Effector memory CD4-positive, alpha-beta T cell (primary cell): ENCODE results near the gene RAX.

Source experiments
- DNase-seq, 3 donors: peaks; one replicate each; pipeline ENCODE4 v3.0.0-alpha.2; 2020
- H3K27ac ChIP-seq: 2 replicates; pipeline ENCODE4 v1.7.0; 2013; ENCODE audit warnings: mild to moderate bottlenecking, low read length, moderate library complexity; ENCODE audit not compliant: insufficient read depth, poor library complexity, severe bottlenecking
- H3K27me3 ChIP-seq: replicated peaks from 2 replicates; pipeline ENCODE4 v1.7.0; 2013; ENCODE audit warnings: mild to moderate bottlenecking, low read length; ENCODE audit not compliant: insufficient read depth, control insufficient read depth, poor library complexity, severe bottlenecking
- H3K36me3 ChIP-seq: 2 replicates; pipeline ENCODE4 v1.7.0; 2013; ENCODE audit warnings: mild to moderate bottlenecking, low read length, moderate library complexity; ENCODE audit not compliant: control insufficient read depth, insufficient read depth
- H3K4me1 ChIP-seq: 2 replicates; pipeline ENCODE4 v1.7.0; 2013; ENCODE audit warnings: low read length, mild to moderate bottlenecking; ENCODE audit not compliant: control insufficient read depth, insufficient read depth, poor library complexity, severe bottlenecking
- H3K4me3 ChIP-seq: 2 replicates; pipeline ENCODE4 v1.7.0; 2013; ENCODE audit warnings: low read length, low read depth, mild to moderate bottlenecking; ENCODE audit not compliant: insufficient read depth, poor library complexity, severe bottlenecking
- H3K9me3 ChIP-seq: 2 replicates; pipeline ENCODE4 v1.7.0; 2013; ENCODE audit warnings: mild to moderate bottlenecking, low read length, moderate library complexity; ENCODE audit not compliant: control insufficient read depth

RAX gene

DNA sequence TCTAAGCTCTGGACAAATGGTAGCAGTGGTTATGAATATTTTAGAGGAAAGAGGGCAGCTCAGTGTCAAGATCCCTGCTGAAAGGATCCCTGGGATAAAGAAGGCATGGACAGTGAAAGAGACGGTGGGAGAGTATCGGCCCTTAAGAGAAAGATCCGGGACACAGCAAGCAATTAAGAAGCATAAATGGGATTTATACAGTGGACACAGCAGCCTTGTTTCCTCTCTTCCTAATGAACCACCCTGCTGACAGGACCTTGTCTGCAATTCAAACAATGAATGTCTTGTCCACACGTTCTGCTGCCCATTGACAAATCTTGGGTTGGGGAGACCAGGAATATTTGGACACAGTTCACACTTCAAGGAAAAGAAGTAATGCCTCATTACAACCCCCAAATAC lies 28.7 kb upstream of the RAX start:
- no peaks in the 10 kb centered on the region for H3K9me3 ChIP-seq
- no peak for DNase-seq
- no peaks in the 10 kb centered on the region for H3K27me3 ChIP-seq
- H3K4me3 ChIP-seq: no peak overlapping the region
- no peaks in the 10 kb centered on the region for H3K36me3 ChIP-seq
- no peaks in the 10 kb centered on the region for H3K4me1 ChIP-seq
- H3K27ac ChIP-seq: no peak overlapping the region

DNA sequence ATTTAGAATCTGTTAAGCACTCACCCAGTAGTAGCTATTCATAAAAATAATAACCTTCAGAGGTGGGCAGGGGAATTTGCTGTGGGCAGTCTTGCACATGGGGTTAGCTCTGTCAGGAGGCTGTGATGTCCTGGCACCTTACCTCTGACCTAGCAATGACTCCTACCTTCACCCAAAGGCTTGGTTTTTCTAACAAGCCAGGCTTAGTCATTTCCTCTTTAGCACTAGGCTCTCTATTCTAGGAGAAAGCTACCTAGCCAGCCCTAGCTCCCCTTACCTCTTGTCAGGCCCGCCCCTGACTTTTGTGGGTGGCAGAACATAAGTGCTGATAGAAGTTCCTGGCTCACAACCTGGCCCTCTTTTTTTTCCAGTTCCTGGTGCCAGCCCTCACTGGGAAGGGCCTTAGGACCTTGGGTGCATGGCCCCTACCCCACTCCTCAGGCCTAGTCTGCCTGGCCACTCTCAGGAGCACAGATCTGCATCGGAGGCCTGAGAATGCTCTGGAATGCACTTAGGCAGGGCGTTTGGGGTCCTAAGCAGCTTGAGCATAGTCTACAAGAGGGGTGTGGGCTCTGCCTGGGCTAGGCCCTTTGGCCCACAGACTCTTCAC lies 27.5 kb upstream of the RAX start:
- H3K36me3 ChIP-seq: no peaks in the 10 kb centered on the region

DNA sequence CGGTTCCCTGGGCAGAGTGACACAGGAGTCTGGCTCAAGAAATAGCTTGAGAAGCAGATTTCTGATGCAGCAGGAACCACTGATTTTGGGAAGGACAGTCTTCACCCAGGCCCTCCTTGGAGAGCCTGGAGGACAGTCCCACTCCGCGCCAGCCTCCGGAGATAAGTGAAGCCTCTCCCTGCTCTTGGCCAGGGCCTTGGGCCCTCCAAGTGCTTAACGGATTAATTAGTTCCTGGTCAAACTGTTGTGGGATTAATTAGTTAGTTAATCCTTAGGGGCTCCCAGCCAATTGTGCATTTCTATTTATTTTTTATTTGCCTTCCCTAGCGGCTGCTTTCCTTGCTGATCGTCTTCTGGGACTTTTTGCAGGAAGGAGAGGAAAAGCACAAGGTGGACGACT lies 25.6 kb upstream of the RAX start:
- Histone ChIP-seq H3K36me3 (no peaks in the 10 kb centered on the region), H3K9me3 (no peaks in the 10 kb centered on the region), H3K27me3 (no peaks in the 10 kb centered on the region), H3K4me3 (no peak overlapping the region), H3K4me1 (no peaks in the 10 kb centered on the region), H3K27ac (no peak overlapping the region)
- no peak for DNase-seq

More for the DNA sequence above, 27.5 kb upstream of the RAX start:
- Histone ChIP-seq H3K4me1 (no peaks in the 10 kb centered on the region), H3K9me3 (no peaks in the 10 kb centered on the region), H3K27me3 (no peaks in the 10 kb centered on the region), H3K4me3 (no peak overlapping the region), H3K27ac (no peak overlapping the region)
- DNase-seq: no peak

DNA sequence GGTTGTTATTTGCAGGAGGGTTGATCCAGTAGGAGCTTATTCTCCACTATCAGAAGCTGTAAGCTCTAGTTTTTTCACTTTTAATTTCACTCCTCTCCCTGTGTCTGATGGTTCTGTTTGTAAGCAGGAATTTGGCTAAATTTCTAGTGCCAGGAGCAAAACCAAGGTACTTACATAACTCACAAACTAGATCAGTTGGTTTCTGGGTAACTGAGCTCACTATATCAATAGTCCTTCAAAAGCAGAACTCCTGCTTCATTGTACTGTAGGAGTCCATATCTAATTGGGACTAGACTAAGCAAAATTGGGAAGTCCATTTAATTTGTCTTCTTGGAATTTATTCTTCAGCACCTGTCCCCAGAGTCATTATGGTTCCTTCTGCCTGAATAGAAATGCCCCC lies 20.1 kb upstream of the RAX start:
- Histone ChIP-seq H3K36me3 (no peaks in the 10 kb centered on the region), H3K27me3 (no peaks in the 10 kb centered on the region), H3K4me3 (no peak overlapping the region), H3K27ac (no peak overlapping the region), H3K4me1 (no peaks in the 10 kb centered on the region), H3K9me3 (no peaks in the 10 kb centered on the region)
- DNase-seq: no peak

DNA sequence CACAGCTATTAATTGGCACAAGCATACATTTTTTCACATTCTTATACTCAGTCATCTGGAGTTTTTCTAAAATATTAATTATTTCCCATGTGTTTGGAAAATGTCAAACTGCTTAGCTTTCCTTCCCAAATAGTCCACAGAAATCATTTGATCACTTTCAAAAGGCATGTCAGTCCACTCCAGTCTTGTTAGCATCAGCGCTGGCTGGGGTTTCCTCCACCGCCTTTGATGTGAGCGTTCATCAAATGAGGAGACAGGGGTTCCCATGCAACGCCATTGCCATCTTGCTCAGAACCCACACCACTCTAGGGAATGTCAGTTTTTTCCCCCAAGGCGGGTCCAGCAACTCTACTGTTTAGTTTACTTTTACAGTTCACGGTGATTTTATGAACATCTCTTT lies 13.1 kb upstream of the RAX start:
- no peak for DNase-seq
- H3K27me3 ChIP-seq: peaks cover 8% of the 10 kb centered on the region

GRCh38 chr18:59282341-59282740 lies 9.1 kb upstream of the RAX start:
- Histone ChIP-seq H3K27me3 (peaks cover 11% of the 10 kb centered on the region), H3K4me3 (no peak overlapping the region), H3K4me1 (no peaks in the 10 kb centered on the region), H3K27ac (no peak overlapping the region), H3K36me3 (no peaks in the 10 kb centered on the region), H3K9me3 (no peaks in the 10 kb centered on the region)
- DNase-seq: no peak

More for the DNA sequence above, 13.1 kb upstream of the RAX start:
- no peaks in the 10 kb centered on the region for H3K36me3 ChIP-seq
- no peaks in the 10 kb centered on the region for H3K9me3 ChIP-seq
- no peaks in the 10 kb centered on the region for H3K4me1 ChIP-seq
- H3K27ac ChIP-seq: no peak overlapping the region
- no peak overlapping the region for H3K4me3 ChIP-seq

DNA sequence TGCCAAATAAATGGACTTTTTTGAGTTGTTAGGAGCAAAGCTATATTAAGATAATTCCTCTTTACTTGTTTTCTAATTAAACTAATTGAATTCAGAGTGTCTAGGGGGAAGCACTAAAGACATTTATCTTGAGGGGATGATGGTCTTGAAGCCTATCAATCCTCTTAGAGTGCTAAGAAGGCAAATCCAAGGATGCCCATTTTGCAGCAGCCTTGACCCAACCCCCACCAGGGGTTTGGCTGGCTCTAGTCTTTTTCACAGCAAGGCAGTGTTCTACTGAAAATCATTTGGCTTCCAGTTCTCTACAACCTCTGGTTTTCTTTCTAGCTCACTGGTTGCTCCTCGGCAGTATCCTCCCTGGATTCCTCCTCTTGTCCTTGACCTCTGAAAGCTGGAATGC lies 6.5 kb upstream of the RAX start:
- no peaks in the 10 kb centered on the region for H3K36me3 ChIP-seq
- H3K4me1 ChIP-seq: no peaks in the 10 kb centered on the region
- DNase-seq: no peak
- H3K27me3 ChIP-seq: peaks cover 8% of the 10 kb centered on the region
- H3K4me3 ChIP-seq: no peak overlapping the region
- no peak overlapping the region for H3K27ac ChIP-seq
- H3K9me3 ChIP-seq: no peaks in the 10 kb centered on the region

DNA sequence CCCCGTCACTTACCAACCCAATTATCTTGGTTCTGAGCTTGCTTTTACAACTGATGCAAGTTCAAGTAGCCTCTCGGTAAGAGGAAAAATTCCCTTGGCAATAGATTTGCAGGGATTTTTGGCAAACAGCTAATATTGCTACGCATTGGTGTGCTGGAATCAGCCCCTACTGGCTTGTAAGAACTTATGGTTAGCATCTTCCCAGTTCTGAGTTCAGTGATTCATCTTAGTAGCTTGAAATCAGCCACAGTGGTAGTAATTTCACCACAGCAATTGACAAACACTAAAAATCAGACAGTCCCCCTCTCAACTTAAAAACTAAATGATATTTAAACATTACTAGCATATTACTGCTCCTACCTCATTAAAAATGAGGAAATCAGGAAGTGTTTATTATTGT lies 5.9 kb upstream of the RAX start:
- Histone ChIP-seq H3K4me3 (no peak overlapping the region), H3K27ac (no peak overlapping the region), H3K9me3 (no peaks in the 10 kb centered on the region), H3K4me1 (no peaks in the 10 kb centered on the region), H3K36me3 (no peaks in the 10 kb centered on the region), H3K27me3 (peaks cover 13% of the 10 kb centered on the region)
- no peak for DNase-seq

DNA sequence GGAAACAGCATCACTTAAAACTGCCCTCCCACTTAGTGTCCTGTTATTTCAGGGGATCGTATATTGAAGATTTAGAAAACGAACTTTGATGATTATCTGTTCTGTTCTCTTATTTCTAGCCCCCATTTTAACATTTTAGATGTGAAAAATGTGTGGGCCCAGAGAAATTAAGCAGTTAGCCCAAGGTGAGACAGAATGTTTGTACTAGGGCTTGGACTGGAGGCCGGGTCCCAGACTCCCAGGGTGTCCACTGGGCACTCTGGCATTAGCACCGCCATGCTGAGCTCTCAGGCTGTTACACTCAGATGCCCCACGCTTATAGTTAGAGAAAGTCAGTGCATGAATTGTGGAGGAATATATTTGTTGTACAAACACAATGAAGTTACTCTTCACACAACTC lies 5.5 kb upstream of the RAX start:
- no peaks in the 10 kb centered on the region for H3K4me1 ChIP-seq
- H3K27ac ChIP-seq: no peak overlapping the region
- peaks cover 16% of the 10 kb centered on the region for H3K27me3 ChIP-seq
- no peak for DNase-seq
- no peaks in the 10 kb centered on the region for H3K36me3 ChIP-seq
- no peak overlapping the region for H3K4me3 ChIP-seq
- no peaks in the 10 kb centered on the region for H3K9me3 ChIP-seq

DNA sequence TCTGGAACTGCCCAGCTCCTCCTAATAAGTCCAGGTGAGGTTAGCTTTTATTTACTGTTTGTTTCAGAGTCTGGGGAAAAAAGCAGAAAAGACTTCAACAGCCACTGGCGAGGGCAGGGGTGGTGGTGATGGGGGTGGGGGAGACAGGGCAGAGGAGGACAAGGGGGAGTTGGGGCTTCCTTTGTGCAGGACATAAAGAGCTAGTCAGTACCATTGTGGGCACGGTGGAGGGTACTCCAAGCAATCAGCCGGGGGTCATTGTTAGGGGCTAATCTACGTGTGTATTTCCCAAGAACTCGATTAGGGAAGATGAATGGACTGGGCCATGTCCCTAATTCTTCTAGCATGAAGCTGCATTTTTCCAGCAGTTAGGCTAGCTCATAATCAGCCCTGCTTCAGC lies 2.8 kb upstream of the RAX start:
- no peak overlapping the region for H3K4me3 ChIP-seq
- no peak overlapping the region for H3K27ac ChIP-seq
- H3K9me3 ChIP-seq: no peaks in the 10 kb centered on the region
- peaks cover 15% of the 10 kb centered on the region for H3K4me1 ChIP-seq
- H3K36me3 ChIP-seq: no peaks in the 10 kb centered on the region
- no peak for DNase-seq
- H3K27me3 ChIP-seq: peaks cover 42% of the 10 kb centered on the region
